GM06990 (cell line): ENCODE data around the gene SLC6A3.

Experiments used
- DNase-seq: peaks from one replicate; pipeline ENCODE4 v3.0.0-alpha.2; 2011; ENCODE audit not compliant: insufficient read length; ENCODE audit errors: extremely low read depth
- H3K27me3 ChIP-seq: replicated peaks from 2 replicates; pipeline ENCODE4 v1.6.0; 2011; ENCODE audit warnings: low read length; ENCODE audit not compliant: control insufficient read depth, insufficient read depth
- H3K36me3 ChIP-seq: 2 replicates; pipeline ENCODE4 v1.5.1; 2011; ENCODE audit warnings: low read length; ENCODE audit not compliant: control insufficient read depth, insufficient read depth
- H3K4me3 ChIP-seq: replicated peaks from 2 replicates; pipeline ENCODE4 v1.5.1; 2011; ENCODE audit warnings: low read depth, mild to moderate bottlenecking, control low read depth, low read length
- CTCF ChIP-seq: IDR thresholded peaks from 2 replicates; pipeline ENCODE4 v1.5.1; 2011; ENCODE audit warnings: low read length, control low read depth, mild to moderate bottlenecking, inconsistent platforms; ENCODE audit not compliant: insufficient read depth, poor library complexity, severe bottlenecking

The SLC6A3 gene

GRCh38 chr5:1409381-1410110 lies 35.7 kb downstream of the SLC6A3 start:
- Histone ChIP-seq H3K27me3 (peaks cover 1% of the 10 kb centered on the region; the same call in 1 of the 2 replicates), H3K4me3 (no peak overlapping the region)
- DNase-seq: no peak

GRCh38 chr5:1406681-1407640 lies 38.3 kb downstream of the SLC6A3 start:
- peaks cover 1% of the 10 kb centered on the region for H3K27me3 ChIP-seq
- DNase-seq: no peak
- no peak for TF ChIP-seq CTCF
- no peak overlapping the region for H3K4me3 ChIP-seq
- no peaks in the 10 kb centered on the region for H3K36me3 ChIP-seq

More at GRCh38 chr5:1409381-1410110, 35.7 kb downstream of the SLC6A3 start:
- no peaks in the 10 kb centered on the region for H3K36me3 ChIP-seq
- no peak for TF ChIP-seq CTCF

GRCh38 chr5:1405539-1406530 lies 39.4 kb downstream of the SLC6A3 start:
- Histone ChIP-seq H3K4me3 (no peak overlapping the region), H3K27me3 (peaks cover 1% of the 10 kb centered on the region), H3K36me3 (no peaks in the 10 kb centered on the region)
- TF ChIP-seq CTCF: no peak
- no peak for DNase-seq

- no peak for TF ChIP-seq CTCF
- Histone ChIP-seq H3K27me3 (peaks cover 1% of the 10 kb centered on the region), H3K4me3 (no peak overlapping the region), H3K36me3 (no peaks in the 10 kb centered on the region)
- no peak for DNase-seq
Measured at GRCh38 chr5:1405121-1405520, 40.1 kb downstream of the SLC6A3 start.

- DNase-seq: no peak
- no peak for TF ChIP-seq CTCF
- no peaks in the 10 kb centered on the region for H3K36me3 ChIP-seq
- H3K4me3 ChIP-seq: no peak overlapping the region
- H3K27me3 ChIP-seq: peaks cover 1% of the 10 kb centered on the region
Measured at GRCh38 chr5:1404062-1404461, 41.2 kb downstream of the SLC6A3 start.
